ENCODE results near the gene ATAD3C. TPM values are rescaled to one million over a fixed set of nuclear protein-coding genes. Genes with fewer than 3 reads are reported as not detected.

Gene ATAD3C
- polyA plus RNA-seq, 2 of the 4 experiments (the other 2 are of a cell fraction), result not detected

- ATAC-seq (no peak), DNase-seq (ENCODE audit: low read depth in 1 of 2, low spot score in 1 of 2) (no peak), FAIRE-seq (no peak)
- H3K4me1 ChIP-seq, result peaks cover 61% of the 10 kb centered on the region
- H3K4me3 ChIP-seq, result no peak overlapping the region
- peak overlapping the region; percentile 41; the same call in 1 of the 3 replicates for H3K4me2 ChIP-seq
- POLR2A ChIA-PET, result no interaction called here
- H3K9me3 ChIP-seq, result no peaks in the 10 kb centered on the region
- no peak for TF ChIP-seq HMGXB4 (CRISPR knock-in tag; IDR thresholded peaks at IDR 0.05; ENCODE audit: borderline replicate concordance)
- TF ChIP-seq EHF (CRISPR knock-in tag; IDR thresholded peaks at IDR 0.05), result no peak
- TF ChIP-seq PBX3 (IDR thresholded peaks at IDR 0.05), result no peak
- TF ChIP-seq KDM1A (IDR thresholded peaks at IDR 0.05; ENCODE audit: low read depth), result no peak
- no peak for TF ChIP-seq E2F6 (IDR thresholded peaks at IDR 0.05; ENCODE audit: borderline replicate concordance, low read depth)
- TF ChIP-seq CHD4 (IDR thresholded peaks at IDR 0.05; ENCODE audit: borderline replicate concordance), result no peak
- TF ChIP-seq HEYL (CRISPR knock-in tag; IDR thresholded peaks at IDR 0.05), result no peak
- no peak for TF ChIP-seq HOXA7 (CRISPR knock-in tag; IDR thresholded peaks at IDR 0.05)
- no peak for TF ChIP-seq EP300 (IDR thresholded peaks at IDR 0.05)
- no peak for TF ChIP-seq EHMT2 (IDR thresholded peaks at IDR 0.05; ENCODE audit: low read depth)
- TF ChIP-seq POLR2A (IDR thresholded peaks at IDR 0.05; ENCODE audit: low read length), result no peak
- no peak for TF ChIP-seq ZNF302 (CRISPR knock-in tag; IDR thresholded peaks at IDR 0.05)
- no peak for TF ChIP-seq FOSL2 (IDR thresholded peaks at IDR 0.05)
- TF ChIP-seq FOSL2 (CRISPR knock-in tag; IDR thresholded peaks at IDR 0.05), result no peak
- no peak for TF ChIP-seq MAX (IDR thresholded peaks at IDR 0.05)
- TF ChIP-seq PHF8 (IDR thresholded peaks at IDR 0.05; ENCODE audit: borderline replicate concordance, low read depth), result no peak
- H3K27ac ChIP-seq, result peak overlapping the region in 1 of 2 experiments; percentile 76; a peak in 3 of 6 replicates
- CTCF ChIA-PET, result interaction anchor here (0.6 to 4.2 kb wide), 2 partner anchors 19 to 71 kb away, joined by 3 to 16 read pairs; no protein-coding TSS in a partner anchor
- WGBS (ENCODE audit: missing lambda C conversion rate), result 54% methylated on average over 6 of the region's 12 CpGs
Observed at GRCh38 chr1:1433804-1434130, 15.7 kb upstream of the ATAD3C start.

GRCh38 chr1:1434131-1434823 is 15.2 kb upstream of the ATAD3C start:
- Histone ChIP-seq H3K4me2 (no peak overlapping the region; the same call in 2 of the 3 replicates), H3K27ac (peak overlapping the region in 1 of 2 experiments; percentile 94; a peak in 2 of 6 replicates), H3K4me1 (peaks cover 61% of the 10 kb centered on the region), H3K4me3 (no peak overlapping the region), H3K9me3 (no peaks in the 10 kb centered on the region)
- ChIA-PET CTCF (interaction anchor here (0.6 to 4.2 kb wide), 3 partner anchors 10 to 71 kb away, joined by 3 to 16 read pairs (median 3); no protein-coding TSS in a partner anchor), POLR2A (no interaction called here)
- DNase-seq (ENCODE audit: low read depth in 1 of 2, low spot score in 1 of 2) (no peak), FAIRE-seq (no peak), ATAC-seq (no peak)
- TF ChIP-seq MAZ (IDR thresholded peaks at IDR 0.05; ENCODE audit: borderline replicate concordance, low read depth, low read length) (no peak), EP300 (IDR thresholded peaks at IDR 0.05) (no peak), HOXB5 (CRISPR knock-in tag; IDR thresholded peaks at IDR 0.05) (no peak), ZSCAN20 (CRISPR knock-in tag; IDR thresholded peaks at IDR 0.05) (no peak)
- WGBS (ENCODE audit: missing lambda C conversion rate), result 77% methylated on average over 8 of the region's 32 CpGs

- CTCF ChIA-PET, result interaction anchor here (0.8 to 4.2 kb wide), 2 partner anchors 11 to 70 kb away, joined by 3 to 16 read pairs; no protein-coding TSS in a partner anchor
- H3K4me2 ChIP-seq, result peak overlapping the region; percentile 98
- ATAC-seq (no peak), FAIRE-seq (no peak), DNase-seq (ENCODE audit: low read depth in 1 of 2, low spot score in 1 of 2) (no peak)
- H3K27ac ChIP-seq, result peak overlapping the region in 1 of 2 experiments; percentile 94; a peak in 3 of 6 replicates
- no peaks in the 10 kb centered on the region for H3K9me3 ChIP-seq
- no peak for TF ChIP-seq EHF (CRISPR knock-in tag; IDR thresholded peaks at IDR 0.05)
- no peak for TF ChIP-seq MYC (IDR thresholded peaks at IDR 0.05; ENCODE audit: borderline replicate concordance, low read length)
- no peak for TF ChIP-seq CHD4 (IDR thresholded peaks at IDR 0.05; ENCODE audit: borderline replicate concordance)
- peaks cover 58% of the 10 kb centered on the region for H3K4me1 ChIP-seq
- WGBS (ENCODE audit: missing lambda C conversion rate), result 94% methylated on average over 2 of the region's 4 CpGs
- no peak overlapping the region for H3K4me3 ChIP-seq
- POLR2A ChIA-PET, result no interaction called here
Observed at GRCh38 chr1:1434824-1435105, 14.7 kb upstream of the ATAD3C start.

Data from A549 (cell line).